ENCODE results near the gene GRPR. TPM values are rescaled to one million over a fixed set of nuclear protein-coding genes. Genes with fewer than 3 reads are reported as not detected.

GRPR gene
- total and polyA plus RNA-seq, 2 of the 13 experiments (the other 11 are each of a cell fraction or from before 2014, with no cell fraction given) = 0.04 to 0.05 TPM

GRCh38 chrX:16143968-16144367 lies 20.6 kb downstream of the GRPR start (continued):
- TF ChIP-seq NR0B2 (CRISPR knock-in tag; IDR thresholded peaks at IDR 0.05) = no peak
- no peak for TF ChIP-seq TCF12 (IDR thresholded peaks at IDR 0.05)
- no peak for TF ChIP-seq TCF12 (CRISPR knock-in tag; IDR thresholded peaks at IDR 0.05)
- TF ChIP-seq ZNF138 (CRISPR knock-in tag; IDR thresholded peaks at IDR 0.05; ENCODE audit: low read depth) = no peak
- TF ChIP-seq PREB (CRISPR knock-in tag; IDR thresholded peaks at IDR 0.05) = no peak
- no peak for TF ChIP-seq ZUFSP (CRISPR knock-in tag; IDR thresholded peaks at IDR 0.05; ENCODE audit: borderline replicate concordance)
- no peak for TF ChIP-seq NFKBIZ (CRISPR knock-in tag; IDR thresholded peaks at IDR 0.05)

- no peak for DNase-seq (ENCODE audit: low spot score)
- H3K36me3 ChIP-seq (replicated peaks in 1 of 2; ENCODE audit: control insufficient read depth in 1 of 2, insufficient read depth in 2 of 2, low read length in 2 of 2) = no peaks in the 10 kb centered on the region
- 3% methylated on average over 2 of the region's 2 CpGs for WGBS (ENCODE audit: low lambda C conversion rate)
- no peaks in the 10 kb centered on the region for H3K9me3 ChIP-seq (ENCODE audit: low read length)
- H3K79me2 ChIP-seq (ENCODE audit: insufficient read depth, low read length) = no peaks in the 10 kb centered on the region
- H3K4me2 ChIP-seq (ENCODE audit: low read depth, low read length) = no peak overlapping the region
- no peaks in the 10 kb centered on the region for H4K20me1 ChIP-seq (ENCODE audit: insufficient read depth, low read length)
- intact Hi-C loops (cut with micrococcal nuclease; ENCODE audit: unreplicated experiment) = no loop called here
- in situ Hi-C loops (cut with HindIII; ENCODE audit: extremely low pct_ligation_motif_present, low pct_unique_long_range_greater_than_20kb) = no loop called here
- no peak overlapping the region for H3K27ac ChIP-seq (ENCODE audit: extremely low read length, insufficient read depth, low read length)
- CTCF ChIA-PET (ENCODE audit: low intra/inter-chr PET ratio, low total read pairs) = no interaction called here
- FAIRE-seq = no peak
- H2AFZ ChIP-seq (ENCODE audit: low read length) = no peak overlapping the region
- H3K4me1 ChIP-seq (ENCODE audit: insufficient read depth, low read length) = no peaks in the 10 kb centered on the region
- ATAC-seq = no peak
- no peak for TF ChIP-seq ZNF234 (CRISPR knock-in tag; conservative IDR thresholded peaks at IDR 0.05)
- TF ChIP-seq GRHL1 (CRISPR knock-in tag; conservative IDR thresholded peaks at IDR 0.05) = no peak
- no peak for TF ChIP-seq NFIB (CRISPR knock-in tag; IDR thresholded peaks at IDR 0.05; ENCODE audit: borderline replicate concordance)
- no peak for TF ChIP-seq HNF4A (CRISPR knock-in tag; IDR thresholded peaks at IDR 0.05)
- TF ChIP-seq E2F5 (CRISPR knock-in tag; conservative IDR thresholded peaks at IDR 0.05) = no peak
- no peak for TF ChIP-seq ZNF367 (CRISPR knock-in tag; IDR thresholded peaks at IDR 0.05; ENCODE audit: borderline replicate concordance)
- no peak for TF ChIP-seq SKI (IDR thresholded peaks at IDR 0.05; ENCODE audit: partially characterized antibody)
- TF ChIP-seq KMT2A (CRISPR knock-in tag; IDR thresholded peaks at IDR 0.05) = no peak
- no peaks in the 10 kb centered on the region for H3K27me3 ChIP-seq (ENCODE audit: control insufficient read depth in 1 of 2, insufficient read depth in 2 of 2, low read length in 2 of 2)
- no peak overlapping the region for H3K4me3 ChIP-seq (replicated peaks in 1 of 3; ENCODE audit: insufficient read depth in 1 of 3, low read depth in 2 of 3, low read length in 3 of 3)
- POLR2A ChIA-PET = no interaction called here
- no peak overlapping the region for H3K9ac ChIP-seq (ENCODE audit: insufficient read depth, low read depth, low read length)
- no TSS peak for BruUV-seq (replicated peaks)
Observed at GRCh38 chrX:16144420-16144819, 21.1 kb downstream of the GRPR start.

Data from HepG2 (cell line).